Smooth muscle cell (in vitro differentiated cells): ENCODE measurements around the gene INPP5E. TPM values are rescaled to one million over a fixed set of nuclear protein-coding genes. Genes with fewer than 3 reads are reported as not detected.

Source experiments
- DNase-seq: peaks from one replicate; lab custom pipeline; 2025; ENCODE audit not compliant: unreplicated experiment; lab: John Stamatoyannopoulos, UW
- H2AFZ ChIP-seq: fragments of 200-600 bp; sonication (generic); 2 replicates; pipeline ENCODE4 v1.6.0; 2016; ENCODE audit warnings: antibody characterized with exemption, low read depth, mild to moderate bottlenecking
- H3F3A ChIP-seq: fragments of 200-600 bp; sonication (generic); 2 replicates; pipeline ENCODE4 v1.6.0; 2017; ENCODE audit warnings: antibody characterized with exemption, low read depth
- H3K27ac ChIP-seq: fragments of 200-600 bp; sonication (generic); 2 replicates; pipeline ENCODE4 v1.5.1; 2016; ENCODE audit warnings: low read depth, mild to moderate bottlenecking
- H3K27me3 ChIP-seq: fragments of 200-600 bp; sonication (generic); 2 replicates; pipeline ENCODE4 v1.6.1; 2016; ENCODE audit warnings: low read depth, mild to moderate bottlenecking
- H3K36me3 ChIP-seq: fragments of 200-600 bp; sonication (generic); 2 replicates; pipeline ENCODE4 v1.5.1; 2016; ENCODE audit warnings: low read depth
- H3K4me1 ChIP-seq: fragments of 200-600 bp; sonication (generic); 2 replicates; pipeline ENCODE4 v1.5.1; 2016; ENCODE audit warnings: low read depth
- H3K4me2 ChIP-seq: fragments of 200-600 bp; sonication (generic); 2 replicates; pipeline ENCODE4 v1.6.0; 2016; ENCODE audit warnings: mild to moderate bottlenecking
- H3K4me3 ChIP-seq: fragments of 200-600 bp; sonication (generic); 2 replicates; pipeline ENCODE4 v1.5.1; 2016; ENCODE audit warnings: mild to moderate bottlenecking
- H3K79me2 ChIP-seq: fragments of 200-600 bp; sonication (generic); 2 replicates; pipeline ENCODE4 v1.6.0; 2016; ENCODE audit warnings: low read depth, mild to moderate bottlenecking
- H3K9ac ChIP-seq: fragments of 200-600 bp; sonication (generic); 2 replicates; pipeline ENCODE4 v1.6.0; 2016; ENCODE audit warnings: low read depth
- H3K9me3 ChIP-seq: fragments of 200-600 bp; sonication (generic); replicated peaks from 2 replicates; pipeline ENCODE4 v1.5.1; 2016; ENCODE audit warnings: low read depth
- H4K20me1 ChIP-seq: fragments of 200-600 bp; sonication (generic); 2 replicates; pipeline ENCODE4 v1.6.0; 2016; ENCODE audit warnings: low read depth
- WGBS: methylation state at CpG from one replicate; pipeline ENCODE4 v1.1.7; 2016; ENCODE audit warnings: low lambda C conversion rate; 5-methylcytosine and 5-hydroxymethylcytosine counted together
- polyA plus RNA-seq: library from polyadenylated mRNA; unstranded; fragments of >200 nt; fragmentation: Nextera tagmentation; extraction: Ambion mirVana; gene quantifications from 2 replicates; pipeline ENCODE4 v1.2.1, GENCODE V29; 2016
- total RNA-seq: library from RNA; depleted of rRNA; stranded (reverse); fragments of >200 nt; gene quantifications from 2 replicates; pipeline ENCODE4 v1.2.3, GENCODE V29; 2014
- TF ChIP-seq, protein P1 (sequence below): fragments of 200-600 bp; sonication (generic); IDR thresholded peaks from 2 replicates; pipeline ENCODE4 v1.5.1; 2017; ENCODE audit warnings: borderline replicate concordance, mild to moderate bottlenecking, antibody characterized with exemption; ENCODE audit not compliant: insufficient read depth, poor library complexity, severe bottlenecking

INPP5E gene
- total and polyA plus RNA-seq, 2 experiments from 2014 or later = 2.8 to 7.7 TPM

DNA sequence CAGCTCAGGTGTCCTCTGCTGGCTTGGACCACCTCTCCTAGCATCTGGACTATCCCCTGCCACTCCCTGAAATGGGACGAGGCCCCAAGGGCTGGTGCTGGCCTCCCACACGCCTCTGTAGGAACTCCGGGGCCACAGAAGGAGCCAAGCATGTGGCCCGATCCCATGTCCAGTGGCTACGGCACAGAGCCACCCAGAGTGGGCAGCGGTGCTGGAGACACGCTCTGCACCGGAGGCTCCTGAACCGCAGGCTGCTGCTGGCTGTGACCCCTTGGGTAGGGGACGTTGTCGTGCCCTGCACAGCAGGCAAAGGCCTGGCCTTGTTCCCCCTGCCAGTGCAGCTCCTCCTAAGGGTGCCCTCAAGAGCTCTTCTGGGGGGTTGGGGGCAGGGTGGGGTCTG is 59.8 kb downstream of the INPP5E start:
- no peaks in the 10 kb centered on the region for H3K79me2 ChIP-seq
- no peak overlapping the region for H3K27ac ChIP-seq
- no peaks in the 10 kb centered on the region for H4K20me1 ChIP-seq
- H3K4me3 ChIP-seq = no peak overlapping the region
- WGBS = over 99% methylated on average over 11 of the region's 11 CpGs
- H2AFZ ChIP-seq = no peak overlapping the region
- no peaks in the 10 kb centered on the region for H3K27me3 ChIP-seq
- TF ChIP-seq, protein P1, sequence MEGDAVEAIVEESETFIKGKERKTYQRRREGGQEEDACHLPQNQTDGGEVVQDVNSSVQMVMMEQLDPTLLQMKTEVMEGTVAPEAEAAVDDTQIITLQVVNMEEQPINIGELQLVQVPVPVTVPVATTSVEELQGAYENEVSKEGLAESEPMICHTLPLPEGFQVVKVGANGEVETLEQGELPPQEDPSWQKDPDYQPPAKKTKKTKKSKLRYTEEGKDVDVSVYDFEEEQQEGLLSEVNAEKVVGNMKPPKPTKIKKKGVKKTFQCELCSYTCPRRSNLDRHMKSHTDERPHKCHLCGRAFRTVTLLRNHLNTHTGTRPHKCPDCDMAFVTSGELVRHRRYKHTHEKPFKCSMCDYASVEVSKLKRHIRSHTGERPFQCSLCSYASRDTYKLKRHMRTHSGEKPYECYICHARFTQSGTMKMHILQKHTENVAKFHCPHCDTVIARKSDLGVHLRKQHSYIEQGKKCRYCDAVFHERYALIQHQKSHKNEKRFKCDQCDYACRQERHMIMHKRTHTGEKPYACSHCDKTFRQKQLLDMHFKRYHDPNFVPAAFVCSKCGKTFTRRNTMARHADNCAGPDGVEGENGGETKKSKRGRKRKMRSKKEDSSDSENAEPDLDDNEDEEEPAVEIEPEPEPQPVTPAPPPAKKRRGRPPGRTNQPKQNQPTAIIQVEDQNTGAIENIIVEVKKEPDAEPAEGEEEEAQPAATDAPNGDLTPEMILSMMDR = no peak
- H3K4me1 ChIP-seq = no peaks in the 10 kb centered on the region
- no peaks in the 10 kb centered on the region for H3K9me3 ChIP-seq
- H3K9ac ChIP-seq = no peak overlapping the region
- DNase-seq = no peak
- no peaks in the 10 kb centered on the region for H3K36me3 ChIP-seq
- H3K4me2 ChIP-seq = no peak overlapping the region
- H3F3A ChIP-seq = no peaks in the 10 kb centered on the region

- DNase-seq = no peak
- TF ChIP-seq, protein P1 = no peak
- H3K4me1 ChIP-seq = no peaks in the 10 kb centered on the region
- H3K36me3 ChIP-seq = no peaks in the 10 kb centered on the region
- no peak overlapping the region for H3K4me3 ChIP-seq
- H2AFZ ChIP-seq = no peak overlapping the region
- no peak overlapping the region for H3K9ac ChIP-seq
- WGBS = 96% methylated on average over 11 of the region's 11 CpGs
- no peaks in the 10 kb centered on the region for H4K20me1 ChIP-seq
- H3K79me2 ChIP-seq = no peaks in the 10 kb centered on the region
- H3K9me3 ChIP-seq = no peaks in the 10 kb centered on the region
- H3K27me3 ChIP-seq = no peaks in the 10 kb centered on the region
- H3K27ac ChIP-seq = no peak overlapping the region
- H3K4me2 ChIP-seq = no peak overlapping the region
- no peaks in the 10 kb centered on the region for H3F3A ChIP-seq
Measured at GRCh38 chr9:136379401-136379800, 60.2 kb downstream of the INPP5E start.

GRCh38 chr9:136379003-136379287 is 60.7 kb downstream of the INPP5E start:
- DNase-seq = no peak
- H3K27me3 ChIP-seq = no peaks in the 10 kb centered on the region
- H3K79me2 ChIP-seq = no peaks in the 10 kb centered on the region
- H3K27ac ChIP-seq = no peak overlapping the region
- H3K4me2 ChIP-seq = no peak overlapping the region
- no peaks in the 10 kb centered on the region for H3F3A ChIP-seq
- no peaks in the 10 kb centered on the region for H3K36me3 ChIP-seq
- no peaks in the 10 kb centered on the region for H4K20me1 ChIP-seq
- H3K4me1 ChIP-seq = no peaks in the 10 kb centered on the region
- TF ChIP-seq, protein P1 = no peak
- no peak overlapping the region for H3K9ac ChIP-seq
- WGBS = 97% methylated on average over 18 of the region's 18 CpGs
- no peak overlapping the region for H3K4me3 ChIP-seq
- H3K9me3 ChIP-seq = no peaks in the 10 kb centered on the region
- no peak overlapping the region for H2AFZ ChIP-seq

Other genes with a start within 250 kb of the INPP5E start
- gene LHX3, start 234.7 kb downstream of the INPP5E start, total RNA-seq = not detected in 2 replicates
- gene LHX3, start 234.7 kb downstream of the INPP5E start, polyA plus RNA-seq = not detected in 2 replicates
- 8.7 TPM in 2 replicates for gene QSOX2, start 194.0 kb downstream of the INPP5E start, total RNA-seq
- 1.9 and 2.5 TPM in 2 replicates for gene QSOX2, start 194.0 kb downstream of the INPP5E start, polyA plus RNA-seq
- not detected in 2 replicates for gene CCDC187, start 135.8 kb downstream of the INPP5E start, total RNA-seq
- gene CCDC187, start 135.8 kb downstream of the INPP5E start, polyA plus RNA-seq = 0.10 TPM in 1 of 2 replicates, not detected in the other
- 17.1 and 21.1 TPM in 2 replicates for gene GPSM1, start 112.3 kb downstream of the INPP5E start, total RNA-seq
- gene GPSM1, start 112.3 kb downstream of the INPP5E start, polyA plus RNA-seq = 42.8 and 45.9 TPM in 2 replicates
- 9.5 and 19.0 TPM in 2 replicates for gene DNLZ, start 76.1 kb downstream of the INPP5E start, total RNA-seq
- 31.5 and 41.5 TPM in 2 replicates for gene DNLZ, start 76.1 kb downstream of the INPP5E start, polyA plus RNA-seq
- 0.94 and 1.2 TPM in 2 replicates for gene CARD9, start 66.2 kb downstream of the INPP5E start, total RNA-seq
- 1.9 and 3.0 TPM in 2 replicates for gene CARD9, start 66.2 kb downstream of the INPP5E start, polyA plus RNA-seq
- gene SNAPC4, start 39.7 kb downstream of the INPP5E start, total RNA-seq = 1.6 and 4.2 TPM in 2 replicates
- 8.1 and 9.0 TPM in 2 replicates for gene SNAPC4, start 39.7 kb downstream of the INPP5E start, polyA plus RNA-seq
- gene ENTR1, start 29.2 kb downstream of the INPP5E start, total RNA-seq = 28.9 and 47.6 TPM in 2 replicates
- gene ENTR1, start 29.2 kb downstream of the INPP5E start, polyA plus RNA-seq = 25.4 and 29.7 TPM in 2 replicates
- gene PMPCA, start 29.2 kb downstream of the INPP5E start, total RNA-seq = 39.1 and 39.8 TPM in 2 replicates
- 73.0 and 75.7 TPM in 2 replicates for gene PMPCA, start 29.2 kb downstream of the INPP5E start, polyA plus RNA-seq
- 40.2 and 45.7 TPM in 2 replicates for gene SEC16A, start 43.2 kb upstream of the INPP5E start, total RNA-seq
- gene SEC16A, start 43.2 kb upstream of the INPP5E start, polyA plus RNA-seq = 56.8 and 72.2 TPM in 2 replicates
- 7.8 and 13.2 TPM in 2 replicates for gene NOTCH1, start 106.2 kb upstream of the INPP5E start, total RNA-seq
- gene NOTCH1, start 106.2 kb upstream of the INPP5E start, polyA plus RNA-seq = 7.2 and 11.4 TPM in 2 replicates
- 60.3 and 61.8 TPM in 2 replicates for gene EGFL7, start 223.1 kb upstream of the INPP5E start, total RNA-seq
- 196 and 239 TPM in 2 replicates for gene EGFL7, start 223.1 kb upstream of the INPP5E start, polyA plus RNA-seq
- gene AGPAT2, start 247.6 kb upstream of the INPP5E start, total RNA-seq = 42.9 and 48.6 TPM in 2 replicates
- gene AGPAT2, start 247.6 kb upstream of the INPP5E start, polyA plus RNA-seq = 105 and 122 TPM in 2 replicates